Measurements from ENCODE around the gene UGT2B7. TPM values are rescaled to one million over a fixed set of nuclear protein-coding genes. Genes with fewer than 3 reads are reported as not detected.

UGT2B7 gene
- total and polyA plus RNA-seq, 11 donors, result not detected

GRCh38 chr4:69069085-69069484 lies 27.2 kb upstream of the UGT2B7 start:
- no peaks in the 10 kb centered on the region for H3K27me3 ChIP-seq
- no peak for ATAC-seq
- no peak overlapping the region for H3K4me3 ChIP-seq
- TF ChIP-seq, protein P1, sequence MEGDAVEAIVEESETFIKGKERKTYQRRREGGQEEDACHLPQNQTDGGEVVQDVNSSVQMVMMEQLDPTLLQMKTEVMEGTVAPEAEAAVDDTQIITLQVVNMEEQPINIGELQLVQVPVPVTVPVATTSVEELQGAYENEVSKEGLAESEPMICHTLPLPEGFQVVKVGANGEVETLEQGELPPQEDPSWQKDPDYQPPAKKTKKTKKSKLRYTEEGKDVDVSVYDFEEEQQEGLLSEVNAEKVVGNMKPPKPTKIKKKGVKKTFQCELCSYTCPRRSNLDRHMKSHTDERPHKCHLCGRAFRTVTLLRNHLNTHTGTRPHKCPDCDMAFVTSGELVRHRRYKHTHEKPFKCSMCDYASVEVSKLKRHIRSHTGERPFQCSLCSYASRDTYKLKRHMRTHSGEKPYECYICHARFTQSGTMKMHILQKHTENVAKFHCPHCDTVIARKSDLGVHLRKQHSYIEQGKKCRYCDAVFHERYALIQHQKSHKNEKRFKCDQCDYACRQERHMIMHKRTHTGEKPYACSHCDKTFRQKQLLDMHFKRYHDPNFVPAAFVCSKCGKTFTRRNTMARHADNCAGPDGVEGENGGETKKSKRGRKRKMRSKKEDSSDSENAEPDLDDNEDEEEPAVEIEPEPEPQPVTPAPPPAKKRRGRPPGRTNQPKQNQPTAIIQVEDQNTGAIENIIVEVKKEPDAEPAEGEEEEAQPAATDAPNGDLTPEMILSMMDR (IDR thresholded peaks at IDR 0.05), result no peak
- TF ChIP-seq POLR2A (IDR thresholded peaks at IDR 0.05), result no peak
- intact Hi-C loops (cut with DNase I), result no loop called here
- H3K4me1 ChIP-seq, result no peaks in the 10 kb centered on the region
- 42 to 65% (median 63%) methylated on average over 2 of the region's 2 CpGs for WGBS, 4 donors
- DNase-seq, result no peak
- no peaks in the 10 kb centered on the region for H3K36me3 ChIP-seq
- H3K9me3 ChIP-seq, result no peaks in the 10 kb centered on the region
- H3K27ac ChIP-seq, result no peak overlapping the region

GRCh38 chr4:69070590-69070989 lies 25.7 kb upstream of the UGT2B7 start:
- DNase-seq, result no peak
- no peak for ATAC-seq
- Histone ChIP-seq H3K27ac (no peak overlapping the region), H3K27me3 (no peaks in the 10 kb centered on the region), H3K4me1 (no peaks in the 10 kb centered on the region), H3K4me3 (no peak overlapping the region), H3K9me3 (no peaks in the 10 kb centered on the region), H3K36me3 (no peaks in the 10 kb centered on the region)
- TF ChIP-seq, protein P1 (IDR thresholded peaks at IDR 0.05), result no peak
- TF ChIP-seq POLR2A (IDR thresholded peaks at IDR 0.05), result no peak
- intact Hi-C loops (cut with DNase I), result no loop called here
- WGBS, 4 donors, result 39 to 73% (median 63%) methylated on average over 2 of the region's 2 CpGs

GRCh38 chr4:69071286-69071685 lies 25.0 kb upstream of the UGT2B7 start:
- Histone ChIP-seq H3K4me1 (no peaks in the 10 kb centered on the region), H3K27ac (no peak overlapping the region), H3K4me3 (no peak overlapping the region), H3K36me3 (no peaks in the 10 kb centered on the region), H3K27me3 (no peaks in the 10 kb centered on the region), H3K9me3 (peaks cover 0 to 5% (median 0%) of the 10 kb centered on the region in 12 donors)
- TF ChIP-seq, protein P1 (IDR thresholded peaks at IDR 0.05), result no peak
- no peak for TF ChIP-seq POLR2A (IDR thresholded peaks at IDR 0.05)
- 70 to 93% (median 89%) methylated on average over 1 of the region's 1 CpG for WGBS, 4 donors
- intact Hi-C loops (cut with DNase I), result no loop called here
- DNase-seq, result no peak
- no peak for ATAC-seq

DNA sequence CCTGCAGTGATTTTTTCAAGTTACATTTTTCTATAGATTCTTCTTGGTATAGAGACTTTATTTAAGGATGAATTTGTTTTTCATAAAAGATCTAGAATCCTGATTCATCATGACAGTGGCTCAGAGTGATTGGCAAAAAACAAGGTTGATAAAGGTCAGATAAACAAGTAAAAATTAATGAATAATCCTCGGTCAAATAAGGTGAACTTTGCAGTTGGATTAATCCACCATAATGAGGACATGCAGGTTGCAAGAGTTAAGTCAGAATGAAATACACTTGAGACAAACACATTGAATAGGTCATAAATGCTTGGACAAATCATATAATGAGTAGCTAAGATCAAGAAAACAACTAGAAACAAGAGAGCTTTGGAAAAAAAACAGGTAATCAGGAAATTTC lies 22.9 kb upstream of the UGT2B7 start:
- no peaks in the 10 kb centered on the region for H3K27me3 ChIP-seq
- no peak for DNase-seq
- H3K4me3 ChIP-seq, result no peak overlapping the region
- WGBS, 4 donors, result 83 to 90% (median 86%) methylated on average over 1 of the region's 1 CpG
- ATAC-seq, result no peak
- intact Hi-C loops (cut with DNase I), result no loop called here
- H3K36me3 ChIP-seq, result no peaks in the 10 kb centered on the region
- no peak overlapping the region for H3K27ac ChIP-seq
- TF ChIP-seq POLR2A (IDR thresholded peaks at IDR 0.05), result no peak
- TF ChIP-seq, protein P1 (IDR thresholded peaks at IDR 0.05), result no peak
- peaks cover 0 to 7% (median 0%) of the 10 kb centered on the region in 12 donors for H3K9me3 ChIP-seq
- no peaks in the 10 kb centered on the region for H3K4me1 ChIP-seq
